ENCODE results near the gene EEF1B2. TPM values are rescaled to one million over a fixed set of nuclear protein-coding genes. Genes with fewer than 3 reads are reported as not detected.
A peak's percentile ranks its signal among the peaks of the same experiment; 100 is the strongest.
"Not testable (repeated sequence)": the region's sequence is repeated elsewhere in the genome, so short reads cannot be mapped to it uniquely, and the experiment has no call there.

Gene EEF1B2
- 438 and 477 TPM in 2 replicates for total RNA-seq

- H3K4me3 ChIP-seq (ENCODE audit: low read depth, low read length): peak within 1 kb of the TSS; percentile 96
- DNase-seq (ENCODE audit: low read depth): peak; percentile 99
- TF ChIP-seq CTCF (IDR thresholded peaks at IDR 0.05; ENCODE audit: insufficient read depth, low read depth, low read length): no peak
These were observed at the start of gene EEF1B2, which contains the start of gene NDUFS1 for GRCh38 chr2:206159346-206160124. Gene EEF1B2 (plus strand): TSS chr2:206159895. CDS start chr2:206159980, 85 bp downstream. Gene NDUFS1 (minus strand): TSS chr2:206159444. CDS start chr2:206153678, 5,766 bp downstream.

GRCh38 chr2:206112108-206112507, 47.6 kb upstream of the EEF1B2 start:
- DNase-seq (ENCODE audit: low read depth): no peak
- TF ChIP-seq CTCF (IDR thresholded peaks at IDR 0.05; ENCODE audit: insufficient read depth, low read depth, low read length): no peak
- no peak overlapping the region for H3K4me3 ChIP-seq (ENCODE audit: low read depth, low read length)

GRCh38 chr2:206112846-206113547, 46.7 kb upstream of the EEF1B2 start:
- no peak overlapping the region for H3K4me3 ChIP-seq (ENCODE audit: low read depth, low read length)
- no peak for TF ChIP-seq CTCF (IDR thresholded peaks at IDR 0.05; ENCODE audit: insufficient read depth, low read depth, low read length)
- peak; percentile 29 for DNase-seq (ENCODE audit: low read depth)

- H3K4me3 ChIP-seq (ENCODE audit: low read depth, low read length): no peak overlapping the region
- no peak for TF ChIP-seq CTCF (IDR thresholded peaks at IDR 0.05; ENCODE audit: insufficient read depth, low read depth, low read length)
- DNase-seq (ENCODE audit: low read depth): no peak
These were observed 44.6 kb upstream of the EEF1B2 start for GRCh38 chr2:206115026-206115578.

- no peak for TF ChIP-seq CTCF (IDR thresholded peaks at IDR 0.05; ENCODE audit: insufficient read depth, low read depth, low read length)
- no peak for DNase-seq (ENCODE audit: low read depth)
- no peak overlapping the region for H3K4me3 ChIP-seq (ENCODE audit: low read depth, low read length)
These were observed 43.4 kb upstream of the EEF1B2 start for GRCh38 chr2:206116278-206116677.

- not testable (repeated sequence) for DNase-seq (ENCODE audit: low read depth); H3K4me3 ChIP-seq (ENCODE audit: low read depth, low read length)
These were observed 37.1 kb upstream of the EEF1B2 start for GRCh38 chr2:206122569-206122968.

- DNase-seq (ENCODE audit: low read depth): peak; percentile 21
- TF ChIP-seq CTCF (IDR thresholded peaks at IDR 0.05; ENCODE audit: insufficient read depth, low read depth, low read length): no peak
- H3K4me3 ChIP-seq (ENCODE audit: low read depth, low read length): no peak overlapping the region
These were observed 33.8 kb upstream of the EEF1B2 start for GRCh38 chr2:206125901-206126300.
